T follicular helper cell (primary cell): Measurements from ENCODE around the gene ARMC2.
"Not testable (repeated sequence)": the region's sequence is repeated elsewhere in the genome, so short reads cannot be mapped to it uniquely, and the experiment has no call there.

Experiments
- DNase-seq: peaks from one replicate; pipeline ENCODE4 v3.0.0-alpha.2; 2020; ENCODE audit warnings: low read depth

Gene ARMC2

DNA sequence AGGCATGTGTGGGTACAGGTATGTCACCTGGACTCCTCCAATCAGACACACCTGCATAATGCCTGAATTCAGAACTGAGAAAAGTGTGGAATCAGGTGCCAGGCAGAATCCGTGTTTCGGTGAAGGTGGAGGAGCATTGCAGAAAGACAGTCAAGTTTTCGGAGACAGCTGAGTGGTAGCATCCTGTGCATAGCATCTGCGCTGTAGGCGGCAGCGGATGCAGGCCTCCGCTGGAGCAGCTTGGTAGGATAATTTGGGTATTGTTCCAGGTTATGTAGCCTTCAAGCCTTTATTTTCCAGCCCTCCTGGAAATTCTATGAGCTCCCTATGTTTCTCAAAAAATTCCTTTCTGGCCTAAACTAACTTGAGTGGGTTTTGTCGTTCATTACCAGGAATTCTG lies 15.5 kb upstream of the ARMC2 start:
- DNase-seq, result no peak

DNA sequence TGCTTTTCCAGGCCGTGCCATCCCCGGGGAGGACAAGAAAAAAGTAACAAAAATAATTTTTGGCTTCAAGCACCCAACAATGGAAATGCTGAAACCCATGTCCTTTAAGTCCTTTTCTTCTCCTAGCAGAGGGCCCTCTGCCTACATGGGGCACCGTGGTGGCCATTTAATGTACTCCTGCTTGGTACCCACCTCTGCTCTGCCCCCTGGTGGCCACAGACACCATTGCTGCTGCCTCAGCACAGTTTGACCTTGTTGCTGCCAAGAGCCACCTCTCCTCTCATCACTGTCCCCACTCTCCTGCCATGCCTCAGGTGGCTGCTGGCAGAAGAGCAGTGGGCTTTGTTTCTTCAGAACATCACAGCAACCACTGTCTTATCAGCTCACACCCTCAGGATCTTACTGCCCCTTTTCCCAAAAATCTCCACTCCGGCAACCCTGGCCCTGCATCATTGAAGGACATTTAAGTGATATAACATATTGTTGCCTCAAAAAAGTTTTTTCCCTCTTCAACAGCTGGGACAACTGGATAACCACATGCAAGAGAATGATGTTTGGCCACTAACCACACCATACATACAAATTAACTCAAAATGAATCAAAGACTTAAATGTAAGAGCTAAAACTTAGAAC lies 12.9 kb upstream of the ARMC2 start:
- DNase-seq, result peak; percentile 71

DNA sequence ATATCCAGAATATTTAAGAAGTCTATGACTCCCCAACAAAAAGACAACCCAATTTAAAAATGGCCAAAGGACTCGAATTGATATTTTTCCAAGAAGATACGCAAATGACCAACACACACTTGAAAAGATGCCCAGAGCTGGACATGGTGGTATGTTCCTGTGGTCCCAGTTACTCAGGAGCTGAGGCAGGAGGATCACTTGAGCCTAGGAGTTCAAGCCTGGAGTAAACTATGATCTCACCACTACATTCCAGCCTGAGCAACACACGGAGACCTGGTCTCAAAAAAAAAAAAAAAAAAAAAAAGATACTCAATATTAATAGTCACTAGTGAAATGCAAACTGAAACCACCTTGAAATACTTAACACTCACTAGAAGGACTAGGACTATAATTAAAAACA lies 12.2 kb upstream of the ARMC2 start:
- DNase-seq, result no peak

DNA sequence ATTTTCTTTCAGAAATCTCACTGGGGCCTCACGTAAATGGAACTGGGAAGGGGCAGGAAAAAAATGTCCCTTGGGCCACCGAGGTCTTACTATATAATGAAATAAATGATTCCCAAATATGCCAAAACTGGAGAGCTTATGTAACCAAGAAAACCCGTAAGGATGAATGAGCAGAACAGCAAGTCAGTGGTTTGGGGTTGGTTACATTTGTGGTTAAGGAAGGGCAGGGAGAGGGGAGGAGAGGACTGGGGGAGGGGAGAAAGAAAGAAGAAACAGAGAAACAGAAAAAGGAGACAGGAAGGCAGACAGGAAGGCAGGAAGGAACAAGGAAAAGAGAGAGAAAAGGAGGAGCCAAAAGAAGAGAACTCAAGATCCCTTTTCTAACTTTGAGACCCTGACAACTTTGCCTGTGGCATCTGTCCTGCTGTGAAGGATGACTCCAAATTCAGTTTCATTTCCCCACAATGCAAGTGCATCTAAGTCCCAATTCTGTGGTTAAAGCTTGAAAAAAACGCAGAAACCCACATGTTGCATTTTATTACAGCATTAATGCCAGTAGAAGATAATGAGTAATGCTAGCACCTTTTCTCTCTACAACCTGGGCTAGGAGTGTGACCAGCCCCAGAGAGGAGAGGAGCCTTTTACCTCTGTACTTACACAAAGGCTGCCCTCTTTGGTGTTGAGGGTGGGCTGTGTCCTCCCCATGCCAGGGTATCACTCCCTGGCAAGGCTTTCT lies 10.8 kb upstream of the ARMC2 start:
- no peak for DNase-seq

DNA sequence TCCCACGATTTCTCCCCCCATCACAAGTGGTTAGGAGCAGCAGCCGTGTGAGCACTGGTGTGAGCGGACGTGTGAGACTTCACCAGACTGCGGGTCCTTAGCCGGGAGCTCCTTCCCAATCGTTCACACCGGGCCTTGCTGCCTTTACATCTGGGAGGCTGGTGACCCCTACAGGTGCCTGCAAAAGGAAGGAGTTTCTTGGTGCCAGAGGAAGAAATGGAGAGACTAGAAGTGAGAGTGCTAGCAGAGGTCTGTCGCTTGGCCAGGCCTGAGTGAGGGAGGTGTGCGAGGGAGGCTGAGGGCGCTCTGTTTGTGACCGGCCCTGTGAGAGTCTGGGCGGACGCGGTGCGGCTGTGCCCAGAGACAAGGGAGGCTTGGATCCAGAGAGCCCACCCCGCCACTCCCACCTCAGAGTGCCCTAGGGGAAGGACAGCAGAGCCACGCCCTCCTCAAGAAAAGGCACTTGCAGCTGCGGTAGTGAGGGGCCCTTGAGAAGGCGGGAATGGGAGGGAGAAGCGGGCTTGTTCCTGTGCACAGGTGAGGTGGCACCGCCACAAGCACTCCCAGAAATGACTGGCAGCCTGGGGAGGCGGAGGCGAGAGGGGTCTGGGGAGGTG lies 10.0 kb upstream of the ARMC2 start:
- DNase-seq, result no peak

DNA sequence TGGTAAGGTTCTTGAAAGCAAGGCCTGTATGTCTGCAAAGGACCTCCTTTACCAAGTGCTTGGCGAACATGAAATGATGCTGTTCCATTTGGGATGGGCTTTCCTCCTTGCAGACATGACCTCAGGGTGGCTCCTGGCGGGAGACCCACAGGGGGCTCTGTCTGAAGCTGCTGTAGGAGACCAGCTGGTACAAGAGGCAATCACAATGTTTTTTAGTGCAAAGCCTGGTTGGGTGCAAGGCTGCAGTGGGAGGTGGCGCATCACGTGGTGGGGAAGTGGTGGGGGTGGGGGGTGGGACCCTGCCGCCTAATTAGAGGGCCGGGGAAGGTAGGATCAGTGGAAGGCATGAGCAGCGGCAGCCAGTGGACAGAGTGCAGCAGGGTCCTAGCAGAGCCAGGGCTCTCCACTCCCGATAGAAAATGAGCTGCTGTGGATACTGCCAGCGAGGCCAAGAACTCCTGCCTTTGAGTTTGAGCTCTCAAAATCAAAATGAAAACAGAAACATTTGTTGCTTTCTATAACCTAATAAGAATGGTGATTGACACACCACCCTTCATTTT lies 9.1 kb upstream of the ARMC2 start:
- DNase-seq, result no peak

DNA sequence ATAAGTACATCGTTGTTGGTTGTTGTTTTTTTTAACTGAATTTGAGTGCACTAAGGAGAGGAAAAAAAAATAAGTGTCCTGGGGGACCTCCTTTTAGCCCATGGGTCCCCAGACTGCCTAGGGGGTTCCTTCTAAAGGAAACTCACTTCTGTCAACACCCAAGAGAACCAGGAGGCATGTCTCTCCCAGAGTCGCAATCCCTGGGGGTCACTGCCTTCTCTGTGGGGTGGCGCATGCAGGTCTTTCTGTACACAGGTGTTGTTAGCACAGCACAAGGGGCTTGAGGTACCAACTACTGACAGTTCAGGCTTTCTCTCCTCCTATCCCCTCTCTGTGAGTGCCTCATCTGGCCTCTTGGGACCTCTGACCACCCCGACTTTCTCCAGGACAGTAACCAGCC lies 7.3 kb upstream of the ARMC2 start:
- DNase-seq, result no peak

DNA sequence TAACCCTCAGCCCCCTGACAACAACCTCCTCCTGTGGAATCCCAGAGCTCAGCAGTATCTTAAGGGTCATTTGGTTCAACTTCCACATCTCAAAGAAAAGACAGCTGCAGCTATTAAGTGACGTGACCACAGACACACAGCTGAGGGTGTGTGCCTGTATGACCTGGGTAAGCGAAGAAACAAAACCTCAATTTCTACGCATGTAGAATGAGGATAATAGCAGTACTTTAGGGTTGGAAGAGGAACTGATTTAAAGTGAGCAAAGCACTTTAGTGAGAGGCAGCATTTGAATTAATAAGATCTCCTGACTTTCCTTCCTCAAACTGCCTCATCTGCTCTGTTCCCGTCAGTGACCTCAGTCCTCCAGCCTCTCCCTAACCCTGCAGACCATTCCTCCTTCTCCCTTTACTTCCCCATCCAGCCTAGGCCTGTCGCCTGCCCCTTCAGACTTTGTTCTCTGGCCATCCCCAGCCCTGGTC lies 6.8 kb upstream of the ARMC2 start:
- no peak for DNase-seq

DNA sequence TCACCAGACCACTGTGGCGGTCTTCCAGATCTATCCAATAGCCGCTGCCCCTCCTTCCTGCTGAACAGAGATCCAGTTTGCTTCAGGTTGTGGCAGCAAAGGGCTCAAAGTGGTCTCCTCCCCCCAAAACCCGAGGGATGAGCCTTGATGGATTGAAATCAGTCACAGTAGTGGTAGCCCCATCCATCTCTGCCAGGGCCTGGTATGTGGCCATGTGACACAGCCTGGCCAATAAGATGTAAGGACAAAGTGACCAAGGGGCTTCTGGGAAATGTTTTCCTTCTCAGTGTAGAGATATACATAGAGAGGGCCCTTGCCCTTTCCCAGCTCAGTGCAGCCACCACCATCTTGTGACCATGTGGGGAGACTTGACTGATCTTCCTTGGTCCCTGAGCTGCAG lies 4.1 kb upstream of the ARMC2 start:
- no peak for DNase-seq

DNA sequence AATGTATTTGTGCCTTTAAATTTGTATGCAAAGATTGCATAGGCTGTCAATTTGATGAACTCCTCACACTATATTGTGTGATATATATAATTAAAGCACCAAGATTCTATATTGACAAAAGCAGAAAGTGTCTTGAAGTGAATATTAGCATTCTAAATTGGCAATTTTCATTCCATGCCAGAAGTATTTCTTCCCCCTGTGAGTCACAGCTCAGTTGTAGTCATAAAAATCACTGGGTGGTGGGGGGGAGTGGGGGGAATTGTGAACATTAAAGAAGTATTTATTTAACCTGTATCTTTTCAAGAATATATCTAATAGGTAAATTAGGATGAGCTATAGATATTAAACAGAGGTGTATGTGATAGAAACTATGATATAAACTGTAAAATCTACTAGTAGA lies 3.1 kb upstream of the ARMC2 start:
- no peak for DNase-seq

DNA sequence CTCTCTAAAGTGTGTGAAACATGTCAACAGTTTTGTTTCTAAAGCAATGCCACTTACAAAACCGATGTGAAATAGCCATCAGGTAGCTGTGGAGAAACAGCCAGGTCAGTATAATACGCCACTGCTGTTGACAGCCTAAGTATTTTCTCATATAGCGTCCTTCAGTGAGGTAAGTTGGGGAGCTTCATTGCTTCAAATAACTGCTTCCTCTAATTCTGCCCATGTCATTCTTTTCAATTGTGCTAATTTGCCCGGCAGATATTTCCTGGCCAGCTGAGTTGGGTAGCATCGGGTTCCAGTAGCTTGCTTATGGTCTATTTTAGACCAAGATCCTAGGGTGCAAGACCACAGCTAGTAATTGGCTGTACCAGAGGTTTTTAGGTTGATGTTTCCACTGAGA lies 2.1 kb upstream of the ARMC2 start:
- DNase-seq, result no peak

DNA sequence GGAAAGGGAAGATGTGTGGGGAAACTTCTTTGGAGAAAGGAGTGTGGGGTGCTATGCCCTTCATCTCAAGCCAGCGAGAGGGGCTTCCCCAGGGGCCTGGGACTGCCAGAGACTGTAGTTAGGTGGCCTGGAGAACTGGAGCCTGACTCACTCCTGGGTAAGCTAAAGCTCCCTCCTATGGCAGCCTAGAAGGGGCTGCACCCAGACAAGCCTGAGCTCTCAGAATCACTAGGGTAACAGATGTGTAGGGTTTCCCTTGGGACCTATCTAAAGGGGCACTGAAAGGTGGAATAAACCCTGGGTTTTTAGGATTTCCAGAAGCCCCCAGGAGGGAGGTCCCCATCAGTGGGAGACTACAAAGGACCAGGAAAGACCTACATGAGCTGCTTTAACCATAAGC lies 1.6 kb upstream of the ARMC2 start:
- no peak for DNase-seq

DNA sequence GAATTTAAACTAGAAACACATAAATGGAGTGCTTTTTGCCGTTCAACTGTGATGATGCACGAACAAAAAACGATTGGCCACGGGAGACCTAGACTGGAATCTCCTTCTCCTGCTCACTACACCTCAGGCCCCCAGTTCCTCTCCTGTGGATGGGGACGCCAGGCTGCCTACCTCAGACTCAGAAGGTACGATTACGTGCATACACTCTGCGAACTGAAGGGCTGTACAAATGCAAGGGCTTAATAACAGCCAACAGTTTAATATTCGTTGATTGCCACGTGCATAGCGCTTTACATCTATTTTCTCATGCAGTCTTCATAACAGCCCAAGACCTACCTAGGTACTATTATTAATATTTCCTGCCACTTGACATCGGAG lies 495 bp upstream of the ARMC2 start:
- DNase-seq, result no peak

DNA sequence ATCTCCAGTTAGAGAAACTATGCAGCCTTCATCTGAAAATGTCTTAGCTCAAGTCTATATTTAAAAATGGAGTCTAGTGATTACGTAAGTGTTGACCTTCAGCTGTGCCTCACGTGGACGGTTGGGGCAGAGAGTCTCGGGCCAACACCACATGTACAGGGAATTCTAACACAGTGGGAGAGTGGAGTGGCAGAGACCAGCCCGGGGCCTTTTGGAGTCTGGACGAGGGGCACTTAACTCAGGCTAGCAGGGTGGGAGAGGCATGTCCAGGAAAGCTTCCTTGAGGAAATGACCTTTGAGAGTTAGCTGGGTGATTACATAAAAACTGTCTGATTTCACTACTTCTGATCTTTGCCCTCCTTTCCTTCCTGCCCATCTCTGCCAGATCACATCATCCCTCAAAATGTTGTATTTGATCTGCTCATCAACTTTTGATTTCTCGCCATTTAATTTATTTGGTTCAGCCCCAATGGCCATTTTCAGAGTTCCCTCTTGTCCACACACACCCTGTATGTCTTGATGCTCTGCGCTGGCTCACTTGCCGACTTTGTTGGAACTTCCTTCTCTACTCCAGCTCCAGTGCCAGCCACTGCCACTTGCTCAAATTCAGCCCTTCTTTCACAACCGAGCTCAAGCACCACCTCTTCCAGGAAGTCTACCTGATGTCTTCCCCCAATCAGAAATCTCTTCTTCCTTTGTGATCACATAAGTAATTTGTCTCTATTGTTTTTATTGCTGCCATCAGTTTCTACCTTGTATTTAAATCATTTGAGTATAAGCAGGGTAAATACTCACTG lies 2.6 kb downstream of the ARMC2 start:
- no peak for DNase-seq

DNA sequence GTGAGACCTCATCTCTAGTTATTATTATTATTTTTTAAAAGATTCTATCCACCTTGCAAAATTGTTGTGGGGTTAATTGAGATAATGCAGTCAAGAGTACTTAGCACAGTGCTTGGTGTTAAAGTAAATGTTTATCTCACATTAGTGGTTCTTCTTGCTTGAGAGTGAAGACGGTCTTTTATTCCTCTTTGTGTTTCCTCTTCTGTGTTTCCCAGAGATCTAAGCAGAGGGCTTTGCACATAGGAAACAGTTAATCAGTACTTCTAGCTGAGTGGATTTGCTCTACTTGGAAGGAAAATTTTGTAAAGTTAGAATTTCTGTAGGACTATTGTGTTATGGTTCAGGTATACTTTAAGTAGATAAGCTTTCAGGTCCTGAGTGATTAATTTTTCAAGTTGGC lies 3.5 kb downstream of the ARMC2 start:
- no peak for DNase-seq

DNA sequence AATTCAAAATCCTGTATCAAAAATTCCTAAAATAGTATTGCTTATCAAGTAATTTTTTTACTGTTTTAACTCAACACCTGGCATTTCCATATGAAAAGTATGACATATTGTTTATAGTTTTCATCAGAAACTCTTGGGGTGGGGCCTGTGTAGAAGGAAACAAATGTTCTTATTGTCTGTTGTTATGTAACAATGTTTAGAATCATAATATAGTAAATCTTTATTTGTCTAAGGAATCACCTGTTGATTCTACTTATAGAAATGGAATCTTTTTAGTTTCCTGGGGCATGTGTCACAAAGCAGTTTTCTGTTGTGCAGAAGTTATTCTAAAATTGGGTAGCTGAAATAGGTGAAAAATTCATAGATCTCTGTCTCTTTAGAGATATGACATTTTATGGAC lies 4.9 kb downstream of the ARMC2 start:
- no peak for DNase-seq

DNA sequence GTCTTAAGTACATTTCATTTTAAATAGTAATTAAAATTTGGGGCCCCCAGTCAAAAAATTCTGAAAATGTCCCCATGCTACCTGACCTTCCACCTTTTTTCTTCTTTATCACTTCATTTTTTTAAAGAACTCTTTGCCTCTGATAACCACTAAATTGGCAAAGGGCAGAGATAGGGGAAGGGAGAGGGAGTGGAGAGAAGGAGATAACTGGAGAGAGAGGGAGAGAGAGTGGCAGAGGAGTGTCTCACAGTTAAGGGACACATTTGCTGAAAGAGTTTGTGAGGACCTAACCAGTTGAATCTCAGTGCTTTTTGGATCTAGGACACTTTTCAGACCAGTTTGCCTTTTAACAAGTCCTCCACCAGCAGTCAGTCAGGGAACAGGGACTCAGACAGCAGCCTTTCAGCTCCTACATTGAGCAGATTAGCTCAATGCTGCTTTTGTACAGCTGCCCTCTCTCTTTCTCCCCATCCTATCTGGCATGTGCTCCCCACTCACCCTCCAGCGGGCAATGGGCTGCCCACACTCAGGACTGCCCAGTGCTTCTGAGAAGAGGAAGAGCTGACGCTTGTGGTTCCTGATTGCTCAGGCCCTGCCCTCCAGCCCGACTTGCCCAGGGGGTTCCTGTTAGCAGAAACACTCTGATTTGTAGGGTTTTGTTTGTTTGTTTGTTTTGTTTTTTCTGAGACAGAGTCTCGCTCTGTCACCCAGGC lies 14.4 kb downstream of the ARMC2 start:
- DNase-seq, result no peak

DNA sequence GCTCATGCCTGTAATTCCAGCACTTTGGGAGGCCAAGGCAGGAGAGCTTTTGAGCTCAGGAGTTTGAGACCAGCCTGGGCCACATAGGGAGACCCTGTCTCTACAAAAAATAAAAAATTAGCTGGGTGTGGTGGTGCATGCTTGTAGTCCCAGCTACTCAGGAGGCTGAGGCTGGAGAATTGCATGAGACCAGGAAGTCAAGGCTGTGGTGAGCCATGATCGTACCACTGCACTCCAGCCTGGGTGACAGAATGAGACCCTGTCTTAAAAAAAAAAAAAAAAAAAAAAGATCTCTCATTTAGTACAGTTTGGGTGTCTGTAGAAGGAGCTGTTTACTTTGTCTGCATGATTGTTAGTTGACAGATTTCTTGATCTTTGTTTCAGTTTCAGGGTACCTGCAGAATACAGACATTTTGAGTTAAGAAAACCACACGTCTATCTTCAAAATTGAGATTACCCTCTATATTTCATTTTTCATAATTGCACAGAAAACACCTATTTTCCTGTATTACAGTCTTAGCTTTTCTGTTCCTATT lies 17.6 kb downstream of the ARMC2 start:
- not testable (repeated sequence) for DNase-seq

DNA sequence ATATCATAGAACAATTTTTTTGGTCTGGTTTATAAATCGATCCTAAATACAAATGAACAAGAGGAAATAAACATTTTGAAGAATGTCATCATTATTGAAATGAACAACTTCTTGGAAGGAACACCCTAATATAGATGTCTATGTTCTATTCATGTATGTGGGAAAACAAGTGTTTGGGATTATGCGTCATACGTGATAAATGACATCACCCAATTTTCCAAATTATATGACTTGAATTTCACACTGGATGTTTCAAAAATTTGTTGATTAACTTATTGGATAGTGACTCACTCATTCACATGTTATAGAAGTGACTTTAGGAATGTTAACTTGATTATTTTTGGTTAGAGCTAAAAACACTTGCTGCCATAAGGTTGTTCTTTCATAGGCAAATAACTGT lies 18.6 kb downstream of the ARMC2 start:
- DNase-seq, result no peak

DNA sequence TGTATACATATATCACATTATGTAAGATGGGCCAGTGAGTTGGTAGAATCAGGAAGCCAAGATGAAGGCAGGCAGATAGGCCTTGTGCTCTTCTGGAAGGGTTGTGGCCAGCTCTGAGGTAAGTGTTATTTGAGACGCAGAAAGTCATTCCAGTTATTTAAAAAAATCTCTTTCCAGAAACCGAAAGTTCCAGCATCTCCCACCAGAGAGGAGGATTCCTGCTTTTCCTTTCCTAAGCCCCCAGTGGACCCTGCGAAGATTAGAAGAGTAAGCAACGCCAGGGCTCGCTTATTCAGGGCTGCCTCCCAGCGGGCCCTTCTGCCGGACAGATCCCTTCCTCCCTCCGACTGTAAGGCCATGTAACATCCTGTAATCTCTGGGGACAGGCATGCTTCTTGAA lies 20.4 kb downstream of the ARMC2 start:
- DNase-seq, result no peak

DNA sequence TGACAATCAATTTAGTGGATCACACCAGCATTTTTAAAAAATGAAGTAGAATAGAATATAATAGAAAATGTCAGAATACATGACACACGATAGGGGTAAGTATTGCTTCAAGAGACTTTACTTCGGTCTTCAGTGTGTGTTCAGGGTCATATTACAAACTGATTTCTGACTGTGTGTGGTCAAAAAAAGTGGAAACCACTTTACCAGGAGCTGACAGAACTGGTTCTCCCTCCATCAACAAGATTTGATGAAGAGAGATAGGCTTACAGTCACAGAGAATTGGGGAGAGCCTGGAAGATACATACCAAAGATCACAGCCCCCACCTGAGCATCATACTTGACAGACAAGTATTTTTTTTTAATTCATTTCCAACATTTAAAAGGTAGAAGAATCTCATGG lies 21.7 kb downstream of the ARMC2 start:
- no peak for DNase-seq
